NCI-H774 (cell line): ENCODE data around the gene CDHR5.

ENCODE experiments used
- DNase-seq: peaks from one replicate; lab custom pipeline; 2025; lab: John Stamatoyannopoulos, UW

The CDHR5 gene

DNA sequence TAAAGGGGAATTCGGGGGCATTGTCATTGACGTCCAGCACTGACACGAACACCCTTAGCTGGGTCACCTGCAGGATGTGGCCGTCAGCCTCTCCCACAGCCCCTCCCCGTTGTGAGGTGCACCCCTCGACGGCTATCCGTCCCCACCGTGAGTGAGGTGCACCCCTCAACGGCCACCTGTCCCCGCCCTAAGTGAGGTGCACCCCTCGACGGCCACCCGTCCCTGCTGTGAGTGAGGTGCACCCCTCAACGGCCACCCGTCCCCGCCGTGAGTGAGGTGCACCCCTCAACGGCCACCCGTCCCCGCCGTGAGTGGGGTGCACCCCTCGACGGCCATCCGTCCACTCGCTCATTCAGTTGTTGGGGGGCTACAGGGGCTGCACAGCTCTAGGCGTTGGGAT is 2.9 kb downstream of the CDHR5 start:
- DNase-seq, result no peak

GRCh38 chr11:620935-621814 is 3.6 kb downstream of the CDHR5 start:
- no peak for DNase-seq

- DNase-seq, result no peak
Observed at GRCh38 chr11:620201-620600, 4.6 kb downstream of the CDHR5 start.

GRCh38 chr11:619628-620050 is 5.1 kb downstream of the CDHR5 start:
- DNase-seq, result no peak

- no peak for DNase-seq
Observed at GRCh38 chr11:618856-619627, 5.7 kb downstream of the CDHR5 start.

DNA sequence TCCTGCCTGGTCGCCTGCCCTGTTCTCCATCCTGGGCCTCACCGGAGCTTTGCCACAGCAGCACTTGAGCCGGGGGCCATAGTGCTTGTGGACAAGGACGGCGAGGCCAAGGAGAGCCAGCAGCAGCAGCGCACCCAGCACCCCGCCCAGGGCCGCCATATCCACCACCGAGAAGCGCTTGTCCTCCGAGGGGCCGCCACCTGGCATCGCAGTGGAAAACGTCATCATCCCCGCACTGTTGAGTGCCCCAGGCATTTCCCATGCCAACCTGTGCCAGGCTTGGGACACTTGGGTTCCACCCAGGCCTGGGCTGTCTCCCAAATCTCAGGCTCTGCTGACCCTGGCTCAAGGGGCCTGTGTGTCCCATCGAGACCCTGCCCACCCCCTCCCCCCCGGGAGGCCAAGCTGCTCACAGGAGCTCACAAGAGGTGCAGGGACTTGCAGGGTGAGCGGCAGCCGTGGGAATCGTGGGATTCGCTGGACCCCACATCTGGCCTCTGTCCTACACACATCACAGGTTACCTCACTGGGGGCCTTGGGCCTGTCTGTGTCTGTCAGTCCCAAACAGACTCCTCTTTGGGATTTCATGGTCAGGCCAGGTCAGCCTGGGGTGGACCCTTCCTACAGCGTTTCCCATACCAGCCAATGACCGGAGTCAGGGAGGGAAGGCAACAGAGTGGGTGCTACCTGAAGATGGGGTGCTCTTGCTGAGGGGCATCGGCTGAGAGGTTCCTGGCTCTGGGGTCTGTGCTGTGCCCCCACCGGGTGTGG is 6.7 kb downstream of the CDHR5 start:
- DNase-seq, result no peak

DNA sequence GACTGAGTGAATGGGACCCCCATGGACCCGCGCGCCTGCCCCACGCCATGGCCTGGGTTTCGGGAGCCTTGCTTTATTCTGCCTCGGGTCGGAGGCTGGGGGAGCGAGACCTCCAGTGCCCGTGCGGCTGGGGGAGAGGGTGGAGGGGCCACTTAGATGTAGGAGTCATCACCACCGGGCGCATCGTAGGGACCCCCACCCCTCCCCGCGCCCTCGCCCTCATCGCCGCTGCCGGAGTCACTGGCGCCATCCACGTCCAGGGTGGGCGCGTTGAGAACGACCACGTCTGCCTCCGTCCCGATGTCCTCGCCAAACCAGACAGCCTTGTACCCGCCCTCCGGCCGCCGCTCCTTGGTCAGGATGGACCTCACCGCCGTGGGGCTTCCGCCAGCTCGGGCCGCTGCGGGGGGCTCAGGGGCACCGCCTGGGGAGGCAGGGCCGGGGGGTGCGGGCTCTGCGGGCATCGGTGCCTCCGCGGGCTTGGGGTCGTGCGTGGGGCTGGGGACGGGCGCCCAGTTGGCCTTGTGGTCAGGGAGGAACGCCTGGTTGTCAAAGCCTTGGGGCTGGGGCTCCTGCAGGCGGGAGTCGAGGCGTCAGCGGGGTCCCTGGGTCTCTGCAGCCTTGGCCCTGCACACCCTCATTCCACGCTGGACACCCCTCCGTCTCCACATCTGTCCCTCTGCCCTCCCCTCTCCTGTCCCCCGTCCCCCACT is 7.4 kb downstream of the CDHR5 start:
- no peak for DNase-seq

DNA sequence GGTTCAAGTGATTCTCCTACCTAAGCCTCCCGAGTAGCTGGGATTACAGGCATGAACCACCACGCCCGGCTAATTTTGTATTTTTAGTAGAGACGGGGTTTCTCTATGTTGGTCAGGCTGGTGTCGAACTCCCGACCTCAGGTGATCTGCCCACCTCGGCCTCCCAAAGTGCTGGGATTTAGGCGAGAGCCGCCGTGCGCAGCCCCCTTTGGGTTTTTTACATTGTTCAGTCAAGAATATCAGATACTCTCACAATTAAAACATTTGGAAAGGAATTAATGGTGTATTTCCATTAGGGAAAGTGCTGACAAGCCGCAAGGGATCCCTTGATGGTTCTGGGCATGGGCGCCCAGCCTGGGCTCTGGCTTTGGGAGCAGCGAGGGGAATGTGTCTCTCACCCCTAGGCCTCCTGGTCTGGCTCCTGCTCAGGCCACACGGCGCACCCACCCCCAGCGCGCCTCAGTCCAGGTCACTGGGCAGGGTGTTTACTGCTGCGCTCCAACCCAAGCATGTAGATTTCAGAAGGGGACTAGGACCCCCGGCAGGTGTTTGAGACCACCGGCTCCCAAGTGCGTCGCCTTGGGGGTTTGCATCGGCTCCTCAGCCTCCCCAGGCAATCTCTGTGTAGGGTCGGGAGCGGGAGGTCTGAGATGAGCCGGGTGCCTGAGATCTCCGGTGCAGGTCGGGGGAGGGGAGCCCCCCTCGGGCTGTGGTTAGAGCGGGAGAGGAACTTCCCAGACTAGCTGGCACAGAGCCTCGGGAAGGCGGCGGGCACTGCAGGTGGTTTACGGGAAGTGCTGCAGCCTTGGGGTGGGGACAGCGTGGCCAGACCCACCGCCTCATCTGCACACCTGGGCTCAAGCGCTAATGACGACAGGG is 8.2 kb downstream of the CDHR5 start:
- no peak for DNase-seq

DNA sequence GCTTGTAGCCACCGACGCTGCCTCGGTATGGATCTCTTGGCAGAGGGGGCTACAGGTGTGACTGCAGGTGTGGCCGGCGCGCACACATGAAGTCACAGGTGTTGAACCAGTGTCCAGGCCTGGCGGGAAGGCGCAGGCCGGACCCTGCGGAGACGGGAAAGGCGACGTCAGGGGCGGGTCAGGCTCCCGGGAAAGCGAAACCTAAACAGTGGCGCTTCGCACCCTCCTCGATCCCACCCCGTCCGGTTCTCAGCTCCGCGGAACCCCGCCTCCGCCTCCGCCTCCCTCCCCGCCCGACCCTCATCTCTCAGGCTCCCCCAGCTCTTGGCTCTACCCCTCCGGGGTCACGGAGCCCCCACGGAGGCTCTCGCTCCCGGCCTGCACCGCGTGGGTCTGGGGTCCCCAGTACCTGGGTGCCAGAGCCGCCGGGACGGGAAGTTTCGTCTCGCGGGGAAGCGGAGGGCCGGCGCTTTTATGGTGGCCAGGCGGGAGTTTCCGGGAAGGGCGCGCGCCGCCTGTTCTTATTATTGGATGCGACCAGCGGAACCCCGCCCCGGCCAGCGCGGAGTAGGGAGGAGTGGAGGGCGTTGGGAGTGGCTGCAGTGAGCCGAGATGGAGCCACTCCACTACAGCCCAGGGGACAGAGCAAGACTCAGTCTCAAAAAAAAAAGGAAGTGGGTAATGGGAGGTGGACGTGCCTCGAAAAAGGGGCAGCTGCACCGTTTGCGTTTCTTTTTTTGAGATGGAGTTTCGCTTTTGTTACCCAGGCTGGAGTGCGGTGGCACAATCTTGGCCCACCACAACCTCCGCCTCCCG is 9.0 kb downstream of the CDHR5 start, which contains the start of gene IRF7:
Gene IRF7, minus strand, starts transcription at position 447 of the 816 bp plus-strand sequence. CDS start 586 bp downstream, outside the sequence.
- peak; percentile 85 for DNase-seq

DNA sequence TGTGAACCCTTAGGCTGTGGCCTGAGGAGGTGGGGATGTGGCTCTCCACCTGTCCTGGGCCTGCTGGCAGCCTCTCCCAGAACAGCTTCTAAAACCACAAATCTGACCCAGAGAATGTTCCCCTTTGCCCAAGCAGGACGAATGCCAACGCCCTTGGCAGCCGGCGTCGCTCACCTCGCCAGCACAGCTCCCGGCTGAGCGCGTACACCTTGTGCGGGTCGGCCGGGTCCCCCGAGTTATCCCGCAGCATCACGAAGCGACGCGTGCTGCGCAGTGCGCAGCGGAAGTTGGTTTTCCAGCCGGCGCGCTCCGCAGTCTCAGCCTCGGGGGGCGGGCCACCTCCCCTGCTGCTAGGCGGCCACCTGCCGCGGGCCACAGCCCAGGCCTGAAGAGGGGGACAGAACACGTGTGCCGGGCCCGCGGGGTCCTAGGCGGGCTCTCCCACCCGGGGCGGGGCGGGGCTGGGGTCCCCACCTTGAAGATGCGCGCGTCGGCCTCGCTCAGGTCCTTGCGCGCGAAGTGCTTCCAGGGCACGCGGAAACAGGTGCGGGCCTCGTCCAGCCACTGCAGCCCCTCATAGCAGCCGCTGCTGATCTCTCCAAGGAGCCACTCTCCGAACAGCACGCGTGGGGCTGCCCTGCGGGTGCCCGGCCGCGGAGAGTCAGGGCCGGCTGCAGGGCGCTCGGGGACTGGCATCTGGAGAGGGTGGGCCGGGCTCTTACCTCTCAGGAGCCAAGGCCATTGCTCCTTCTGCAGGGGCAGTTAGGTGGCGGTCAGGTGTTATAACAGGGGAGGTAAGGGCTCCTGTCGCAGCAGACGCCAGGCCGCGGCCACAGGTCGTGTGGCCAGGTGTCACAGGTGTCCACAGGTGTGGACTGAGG is 9.9 kb downstream of the CDHR5 start:
- no peak for DNase-seq

- DNase-seq, result no peak
Observed at GRCh38 chr11:614021-614622, 10.6 kb downstream of the CDHR5 start.

DNA sequence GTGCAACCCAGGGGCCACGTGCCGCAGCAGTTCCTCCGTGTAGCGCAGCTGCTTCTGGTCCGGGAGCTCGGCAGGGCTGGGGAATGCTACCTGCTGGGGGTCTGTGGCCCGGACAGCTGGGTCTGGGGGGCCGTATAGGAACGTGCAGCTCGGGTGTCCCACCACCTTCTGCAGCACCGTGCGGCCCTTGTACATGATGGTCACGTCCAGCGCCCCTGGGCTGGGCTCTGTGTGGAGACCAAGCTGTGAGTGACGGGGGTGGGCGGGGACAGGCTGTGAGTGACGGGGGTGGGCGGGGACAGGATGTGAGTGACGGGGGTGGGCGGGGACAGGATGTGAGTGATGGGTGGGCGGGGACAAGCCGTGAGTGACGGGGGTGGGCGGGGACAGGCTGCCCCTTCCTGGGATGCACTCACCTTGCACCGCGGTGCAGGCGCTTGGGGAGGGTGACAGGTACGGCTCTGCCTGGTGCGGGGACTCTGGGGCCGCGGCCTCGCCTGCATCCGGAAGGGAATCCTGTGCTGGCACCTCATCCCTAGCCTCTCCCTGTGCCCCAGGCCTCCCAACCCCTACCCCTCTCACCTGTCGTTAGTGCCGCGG is 11.3 kb downstream of the CDHR5 start:
- DNase-seq, result peak; percentile 27

DNA sequence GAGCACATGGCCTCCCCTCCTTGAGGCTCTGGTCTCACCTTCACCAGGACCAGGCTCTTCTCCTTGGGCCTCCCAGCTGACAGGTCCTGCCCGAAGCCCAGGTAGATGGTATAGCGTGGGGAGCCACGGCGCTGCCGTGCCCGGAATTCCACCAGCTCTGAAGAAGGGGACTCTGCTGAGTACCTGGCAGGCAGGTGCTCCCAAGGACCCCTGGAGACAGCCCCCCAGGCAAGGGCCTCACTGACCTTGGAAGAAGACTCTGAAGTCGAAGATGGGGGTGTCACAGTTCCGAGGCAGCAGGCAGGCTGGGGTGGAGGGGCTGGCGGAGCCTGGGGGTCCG is 11.8 kb downstream of the CDHR5 start:
- DNase-seq, result no peak

DNA sequence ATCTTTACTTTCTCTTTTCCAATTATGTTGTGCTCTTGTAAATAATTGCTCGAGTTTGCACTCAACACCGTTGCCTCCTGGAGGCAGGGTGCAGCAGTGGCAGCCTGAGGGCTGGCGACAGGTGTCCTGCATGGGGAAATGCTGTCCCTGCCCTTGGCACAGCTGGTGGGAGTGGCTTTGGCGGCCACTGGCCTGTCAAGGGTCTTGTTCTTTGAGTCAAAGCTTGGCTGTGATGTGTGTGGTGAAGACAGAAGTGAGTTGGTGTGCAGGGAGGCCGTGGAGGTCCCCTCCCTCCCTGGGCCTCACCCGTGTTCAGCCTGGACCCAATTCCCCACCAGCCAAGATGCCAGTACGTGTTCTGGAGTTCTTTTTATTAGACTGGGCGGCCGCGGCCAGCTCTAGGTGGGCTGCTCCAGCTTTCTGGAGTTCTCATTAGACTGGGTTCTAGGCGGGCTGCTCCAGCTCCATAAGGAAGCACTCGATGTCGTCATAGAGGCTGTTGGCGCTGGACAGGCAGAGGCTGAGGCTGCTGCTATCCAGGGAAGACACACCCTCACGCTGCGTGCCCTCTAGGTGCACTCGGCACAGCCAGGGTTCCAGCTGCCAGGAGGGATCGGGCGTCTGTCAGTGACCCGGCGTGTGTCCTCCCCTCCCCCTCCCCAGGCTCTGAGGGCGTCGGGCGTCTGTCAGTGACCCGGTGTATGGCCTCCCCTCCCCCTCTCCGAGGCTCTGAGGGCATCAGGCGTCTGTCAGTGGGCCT is 12.4 kb downstream of the CDHR5 start:
- peak; percentile 56 for DNase-seq

DNA sequence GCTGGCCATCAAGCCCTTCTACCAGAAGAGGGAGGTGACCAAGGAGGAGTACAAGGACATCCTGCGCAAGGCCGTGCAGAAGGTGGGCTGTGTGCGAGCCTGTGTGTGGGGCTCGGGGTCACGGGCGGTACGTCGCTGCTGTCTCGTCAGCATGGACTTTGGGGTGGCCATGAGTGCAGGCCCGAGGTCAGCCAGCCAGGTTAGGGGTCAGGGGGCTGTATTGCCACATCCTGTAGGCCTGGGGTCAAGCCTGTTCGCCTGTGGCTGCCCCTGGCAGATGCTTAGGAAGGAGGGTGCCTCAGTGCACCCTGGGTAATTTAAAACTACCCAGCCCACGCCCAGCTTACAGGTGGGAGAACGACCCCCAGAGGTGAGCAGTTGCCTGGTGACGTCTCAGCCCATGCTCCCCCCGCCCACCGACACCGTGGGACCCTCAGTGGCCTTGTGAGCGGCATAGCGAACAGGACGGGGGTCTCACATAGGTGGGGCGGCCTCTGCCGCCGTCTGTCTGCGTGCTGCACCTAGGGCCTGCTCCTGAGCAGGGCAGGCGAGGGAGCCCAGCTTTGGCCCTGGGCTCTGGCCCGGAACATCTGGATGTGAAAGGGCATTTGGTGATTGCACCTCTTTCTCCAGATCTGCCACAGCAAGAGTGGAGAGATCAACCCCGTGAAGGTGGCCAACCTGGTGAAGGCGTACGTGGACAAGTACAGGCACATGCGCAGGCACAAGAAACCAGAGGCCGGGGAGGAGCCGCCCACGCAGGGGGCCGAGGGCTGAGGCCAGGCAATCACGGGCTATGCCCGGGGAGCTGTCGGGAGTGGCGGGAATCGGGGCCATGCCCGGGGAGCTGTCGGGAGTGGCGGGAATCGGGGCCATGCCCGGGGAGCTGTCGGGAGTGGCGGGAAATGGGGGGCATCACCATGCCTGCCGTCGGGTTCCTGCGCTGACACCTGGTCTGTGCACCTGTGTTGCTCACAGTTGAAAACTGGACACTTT is 13.5 kb downstream of the CDHR5 start:
- no peak for DNase-seq
